GM19035 (cell line): Measurements from ENCODE around the gene HOXD1.

Source experiments
- ATAC-seq: cut with Tn5 transposase; IDR thresholded peaks from one replicate; pipeline ENCODE4 v1.9.1; 2021; ENCODE audit not compliant: unreplicated experiment

The HOXD1 gene

DNA sequence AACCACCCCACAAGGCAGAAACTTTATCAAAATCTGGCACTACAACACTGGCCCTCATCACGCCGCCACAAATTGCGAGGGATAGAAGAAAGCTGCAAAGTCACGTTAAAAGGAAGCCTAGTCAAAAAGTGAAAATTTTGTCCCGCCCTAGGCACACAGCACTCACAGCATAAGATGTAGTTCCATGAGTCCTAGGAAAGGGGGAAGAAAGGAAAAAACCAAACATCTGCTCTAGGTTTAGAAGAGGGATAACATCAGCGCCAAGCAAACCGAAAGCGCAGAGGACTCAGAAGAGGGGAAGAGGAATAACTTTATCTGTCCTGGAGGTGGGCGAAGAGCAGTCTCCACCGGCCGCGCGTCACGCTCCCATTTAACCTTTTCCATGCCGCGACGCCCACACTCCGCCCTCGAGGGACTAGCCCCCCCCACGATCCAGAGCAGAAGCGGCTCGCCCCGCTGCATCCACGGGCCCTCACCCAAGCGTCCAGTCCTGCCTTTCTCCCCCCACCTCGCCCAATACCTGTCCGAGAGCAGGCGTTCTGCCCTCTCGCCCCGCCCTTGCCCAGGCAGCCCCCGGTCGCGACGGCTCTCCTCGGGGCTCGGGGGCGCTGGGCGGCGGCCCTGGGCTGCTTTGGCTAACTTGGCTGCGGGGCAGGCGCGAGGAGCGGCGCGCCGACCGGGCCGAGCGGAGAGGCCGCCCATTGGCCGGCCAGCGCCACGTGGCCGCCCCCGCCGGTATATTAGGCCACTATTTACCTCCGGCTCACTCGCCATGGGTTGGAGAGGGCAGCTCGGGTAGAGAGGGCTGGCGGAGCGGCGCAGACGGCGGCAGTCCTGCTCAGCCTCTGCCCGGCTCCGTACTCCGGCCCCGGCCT, at the start of gene HOXD1:
Gene HOXD1 (plus strand): TSS at position 770 of the 875 bp plus-strand sequence. CDS start 134 bp downstream, outside the sequence.
- no peak for ATAC-seq

- ATAC-seq = no peak
Measured at GRCh38 chr2:176138923-176139660, 49.4 kb upstream of the HOXD1 start.

DNA sequence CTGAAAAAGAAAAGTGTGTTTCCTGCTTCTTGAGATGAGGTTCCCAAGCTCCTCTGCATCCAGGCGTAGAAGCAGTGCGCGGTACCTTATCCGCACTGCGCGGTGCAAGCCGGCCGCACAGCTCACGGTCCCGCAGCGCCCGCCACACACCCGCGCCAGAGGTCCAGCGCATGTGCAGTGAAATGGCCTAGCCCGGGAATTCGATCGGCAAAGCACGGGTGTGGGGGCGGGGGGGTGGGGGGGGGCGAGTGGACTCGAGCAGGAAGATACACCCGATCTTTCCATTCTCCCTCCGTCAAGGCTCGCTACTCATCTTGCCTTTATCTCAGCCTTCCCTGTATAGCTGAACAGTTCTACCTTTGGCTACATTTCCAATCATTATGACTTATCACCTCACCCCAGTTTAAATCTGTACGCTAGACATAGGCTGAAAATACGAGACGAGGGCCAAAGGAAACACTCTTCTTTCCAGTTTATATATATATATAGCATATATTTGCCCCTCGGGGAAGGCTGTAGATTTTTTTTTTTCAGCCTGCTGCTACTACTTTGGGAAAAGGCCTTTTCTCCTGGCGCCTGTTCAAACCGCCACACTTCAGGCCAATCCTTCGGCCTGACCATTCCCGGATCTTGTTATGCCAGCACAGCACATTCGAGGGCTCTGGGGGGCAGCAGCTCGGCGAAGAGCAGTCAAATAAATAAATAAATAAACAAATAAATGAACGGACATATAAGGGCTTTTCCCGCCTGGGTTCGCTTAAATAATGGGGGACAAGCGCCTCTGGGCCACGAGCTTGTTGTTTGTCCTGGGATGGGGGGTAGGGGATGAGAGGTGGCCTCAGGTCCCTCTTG, 48.6 kb upstream of the HOXD1 start:
- ATAC-seq = no peak

- ATAC-seq = peak; percentile 90
Measured at GRCh38 chr2:176140513-176141317, 47.8 kb upstream of the HOXD1 start.

- no peak for ATAC-seq
Measured at GRCh38 chr2:176142281-176142680, 46.2 kb upstream of the HOXD1 start.

DNA sequence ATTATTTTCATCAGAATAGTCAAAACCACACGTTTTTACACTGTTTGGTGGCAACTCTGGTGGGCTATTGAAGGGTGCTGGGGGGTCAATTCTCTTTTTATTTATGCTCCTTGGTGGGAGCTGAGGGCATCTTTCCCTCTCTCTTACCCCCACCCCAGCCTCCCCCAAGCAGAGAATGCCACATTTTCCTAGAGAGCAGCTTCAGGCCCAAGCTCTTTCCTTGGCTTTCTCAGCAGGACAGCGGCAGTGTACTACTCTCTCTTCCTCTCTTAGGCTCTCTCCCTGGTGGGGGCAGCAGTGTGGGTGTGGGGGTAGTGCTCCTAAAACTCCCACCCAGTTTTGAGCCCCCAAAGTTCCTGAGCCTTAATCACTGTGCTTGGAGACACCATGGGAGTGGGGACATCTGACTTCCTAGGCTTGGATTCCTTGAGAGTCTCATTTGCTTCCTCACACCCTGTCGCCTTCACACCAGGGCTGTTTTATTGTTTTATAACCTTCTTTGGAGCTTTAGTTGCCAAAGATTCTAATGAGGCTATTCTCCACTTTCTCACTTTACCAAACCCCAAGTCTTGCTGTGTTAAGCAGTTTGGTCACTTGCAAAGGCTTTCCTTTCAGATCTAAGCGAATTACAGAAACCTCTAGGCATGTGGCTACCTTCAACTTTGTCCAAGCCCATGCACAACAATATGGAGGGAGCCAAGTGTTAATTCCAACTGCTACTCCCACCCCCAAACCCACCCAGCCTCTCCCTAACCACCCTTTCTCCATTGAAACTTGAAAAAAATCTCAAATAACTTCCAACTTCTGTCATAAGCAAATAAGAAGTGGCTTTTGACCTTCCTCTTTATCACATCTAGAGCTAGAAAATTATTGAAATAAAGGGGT, 43.1 kb upstream of the HOXD1 start:
- ATAC-seq = no peak

DNA sequence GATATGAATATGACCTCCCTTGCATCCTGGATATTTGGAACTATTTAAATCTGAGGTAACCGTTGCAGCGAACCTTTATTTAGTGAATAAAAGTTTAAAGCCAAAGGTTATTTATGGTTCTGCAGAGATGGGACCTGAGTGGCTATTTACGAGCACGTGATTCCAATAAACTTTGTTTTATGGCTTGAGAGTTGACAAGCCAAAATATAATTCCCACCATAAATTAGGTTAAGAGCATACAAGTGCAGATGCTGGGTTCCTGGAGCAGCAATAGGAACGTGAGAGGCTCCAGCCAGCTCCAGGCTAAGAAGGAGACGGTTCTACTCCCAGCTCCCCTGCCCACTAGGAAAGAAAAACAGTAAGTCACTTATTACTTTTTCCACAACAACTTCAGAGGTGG, 42.4 kb upstream of the HOXD1 start:
- no peak for ATAC-seq

DNA sequence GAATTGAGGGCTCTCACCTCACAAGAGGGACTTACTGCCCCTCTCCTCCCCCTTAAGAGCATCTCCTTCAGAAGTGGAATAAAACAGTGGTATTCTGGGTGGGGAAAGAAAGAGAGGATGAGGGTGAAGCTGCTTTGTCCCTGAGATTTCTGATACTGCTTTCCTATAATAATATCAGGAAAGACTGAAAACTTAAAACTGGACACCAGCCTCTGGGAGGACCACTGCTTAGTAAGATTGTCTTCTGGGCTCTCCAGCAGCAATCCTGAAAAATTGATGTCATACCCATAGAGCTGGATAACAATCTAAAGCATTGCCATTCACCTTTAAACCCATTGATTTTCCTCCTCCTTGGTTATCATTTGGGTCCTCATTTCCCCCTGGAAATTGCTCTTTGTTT, 41.8 kb upstream of the HOXD1 start:
- ATAC-seq = no peak

DNA sequence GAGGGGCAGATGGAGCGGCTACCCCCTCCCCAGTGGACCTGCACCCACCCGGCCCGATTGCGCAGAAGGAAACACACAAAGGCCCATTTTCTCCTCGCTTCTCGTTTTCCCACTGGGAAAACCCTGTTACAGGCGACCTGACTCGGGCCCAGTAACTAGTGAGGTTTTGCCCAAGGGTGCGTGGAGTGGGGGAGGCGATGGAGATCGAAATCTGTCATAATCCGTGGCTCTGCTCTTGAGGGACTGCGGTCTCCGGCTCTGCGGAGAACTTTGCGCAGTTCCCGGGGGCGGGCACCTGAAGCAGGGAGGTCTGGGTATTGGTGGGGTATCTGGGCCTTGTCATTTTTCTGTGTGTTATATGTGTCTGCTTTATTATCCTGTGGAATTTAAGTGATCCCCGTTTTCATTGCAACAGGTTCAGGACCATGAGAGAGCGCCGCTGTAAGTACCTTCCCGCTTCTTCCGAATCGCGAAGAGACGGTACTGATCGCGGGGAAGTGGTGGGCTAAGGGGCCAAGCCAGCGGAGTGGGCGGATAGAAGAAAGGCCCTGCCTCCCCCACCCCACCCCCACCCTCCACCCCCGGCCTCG, 41.2 kb upstream of the HOXD1 start:
- ATAC-seq = no peak

- ATAC-seq = no peak
Measured at GRCh38 chr2:176147800-176148496, 40.5 kb upstream of the HOXD1 start.

DNA sequence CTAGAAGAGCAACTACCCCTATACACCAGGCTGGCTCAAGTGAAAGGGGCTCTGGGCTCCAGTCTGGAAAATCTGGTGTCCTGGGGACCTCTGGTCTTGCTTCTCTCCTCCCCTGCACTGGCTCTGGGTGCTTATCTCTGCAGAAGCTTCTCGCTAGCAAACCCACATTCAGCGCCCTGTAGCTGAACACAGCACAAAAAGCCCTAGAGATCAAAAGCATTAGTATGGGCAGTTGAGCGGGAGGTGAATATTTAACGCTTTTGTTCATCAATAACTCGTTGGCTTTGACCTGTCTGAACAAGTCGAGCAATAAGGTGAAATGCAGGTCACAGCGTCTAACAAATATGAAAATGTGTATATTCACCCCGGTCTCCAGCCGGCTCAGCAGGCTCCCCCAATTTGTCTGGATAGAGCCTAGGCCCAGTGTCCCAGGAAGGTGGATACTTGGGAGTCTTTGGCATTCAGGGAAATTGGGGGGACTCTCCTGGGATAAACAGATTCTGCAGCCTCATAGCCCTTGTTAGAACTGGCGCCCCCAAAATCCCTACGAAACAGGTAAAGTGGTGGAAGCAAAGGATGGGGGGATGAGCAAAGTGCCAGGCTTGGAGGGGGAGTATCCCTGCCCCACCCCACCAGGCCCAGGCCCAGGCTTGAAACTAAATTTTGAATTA, 39.6 kb upstream of the HOXD1 start:
- ATAC-seq = no peak

DNA sequence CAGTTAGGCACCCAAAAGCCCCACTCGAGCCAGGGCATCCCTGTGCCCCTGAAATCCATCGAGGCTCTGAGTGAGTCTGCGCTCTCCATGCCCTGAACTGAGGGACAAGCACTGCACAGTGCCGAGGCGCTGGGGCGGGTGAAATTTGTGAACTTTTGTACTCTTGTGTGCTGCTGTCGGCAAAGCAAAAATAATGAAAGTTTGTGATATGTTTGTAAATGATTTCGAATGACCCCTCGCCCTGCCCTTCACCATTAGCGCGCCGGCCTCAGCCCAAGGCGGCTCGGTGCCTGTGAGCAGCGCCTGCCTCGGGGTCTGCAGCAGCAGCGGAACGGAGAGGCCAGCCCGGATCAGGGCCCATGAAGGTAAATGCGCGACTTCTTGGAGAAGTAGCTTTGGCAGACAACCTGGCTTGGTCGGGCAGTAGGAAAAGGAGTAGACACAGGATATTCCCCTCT, 39.0 kb upstream of the HOXD1 start:
- ATAC-seq = no peak

GRCh38 chr2:176149939-176150583, 38.4 kb upstream of the HOXD1 start:
- no peak for ATAC-seq

DNA sequence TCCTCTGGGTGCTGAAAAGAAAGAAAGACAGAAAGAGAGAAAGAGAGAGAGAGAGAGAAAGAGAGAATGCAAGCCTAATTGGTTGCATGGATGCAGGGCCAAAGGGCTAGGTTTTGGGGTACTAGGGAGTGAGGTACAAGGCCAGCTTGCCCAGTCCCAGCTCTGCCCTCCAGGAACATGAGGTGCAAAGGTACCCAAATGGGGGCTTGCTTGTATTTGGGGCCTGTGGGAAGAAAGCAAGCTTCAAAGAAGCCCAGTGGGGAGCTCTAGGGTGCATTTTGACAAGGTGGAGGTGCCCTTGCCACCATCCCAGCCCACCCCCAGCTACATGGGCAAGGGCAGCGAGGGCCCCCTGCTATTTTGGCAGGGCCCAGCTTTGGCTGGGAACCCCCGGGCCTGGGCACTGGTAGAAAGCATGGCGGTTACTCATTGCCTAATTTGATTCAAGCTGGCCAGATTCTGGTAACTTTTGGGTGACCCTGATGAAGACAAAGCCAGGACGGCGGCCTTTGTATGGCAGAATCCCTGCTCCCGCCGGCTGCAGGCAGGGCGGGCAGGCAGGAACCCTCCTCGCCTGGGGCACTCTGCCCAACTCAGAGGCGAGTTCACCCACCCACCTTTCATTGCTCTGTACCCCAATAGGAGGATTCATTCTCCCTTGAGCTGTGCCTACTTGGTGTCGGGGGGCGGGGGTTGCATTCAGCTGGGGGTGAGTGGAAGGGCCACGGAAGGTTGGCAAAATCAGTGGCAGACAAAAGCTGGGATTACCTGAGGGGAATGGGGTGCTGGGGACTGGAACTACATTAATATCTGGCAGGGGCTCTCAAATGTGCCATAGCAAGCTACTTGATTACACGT, 37.7 kb upstream of the HOXD1 start:
- no peak for ATAC-seq

DNA sequence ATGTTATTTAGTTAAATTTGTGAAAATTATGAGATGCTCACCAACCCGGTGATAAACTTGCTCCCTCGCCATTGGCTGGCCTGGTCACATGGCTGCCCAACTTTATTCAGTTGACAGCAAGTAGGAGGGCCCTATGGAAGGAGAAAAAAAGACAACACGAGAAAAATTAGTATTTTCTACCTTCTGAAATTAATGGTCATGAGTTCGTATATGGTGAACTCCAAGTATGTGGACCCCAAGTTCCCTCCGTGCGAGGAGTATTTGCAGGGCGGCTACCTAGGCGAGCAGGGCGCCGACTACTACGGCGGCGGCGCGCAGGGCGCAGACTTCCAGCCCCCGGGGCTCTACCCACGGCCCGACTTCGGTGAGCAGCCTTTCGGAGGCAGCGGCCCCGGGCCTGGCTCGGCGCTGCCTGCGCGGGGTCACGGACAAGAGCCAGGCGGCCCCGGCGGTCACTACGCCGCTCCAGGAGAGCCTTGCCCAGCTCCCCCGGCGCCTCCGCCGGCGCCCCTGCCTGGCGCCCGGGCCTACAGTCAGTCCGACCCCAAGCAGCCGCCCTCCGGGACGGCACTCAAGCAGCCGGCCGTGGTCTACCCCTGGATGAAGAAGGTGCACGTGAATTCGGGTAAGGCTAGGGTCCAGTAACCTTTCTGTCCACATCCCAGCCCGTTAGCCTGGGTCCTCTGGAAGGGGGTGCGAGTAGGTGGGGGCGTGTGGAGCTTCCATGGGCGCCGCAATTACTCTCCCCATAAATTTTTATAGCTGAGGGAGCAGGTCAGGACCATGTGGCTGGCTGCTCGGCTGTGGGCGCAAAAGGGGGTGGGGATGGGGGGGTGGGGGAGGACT, 36.8 kb upstream of the HOXD1 start, which contains the start of gene HOXD4:
Gene HOXD4 (plus strand): TSS at position 109 of the 846 bp plus-strand sequence. CDS start 84 bp downstream, at position 193.
- ATAC-seq = no peak
